Measurements from ENCODE around the gene HHATL. TPM values are rescaled to one million over a fixed set of nuclear protein-coding genes. Genes with fewer than 3 reads are reported as not detected.

HHATL gene
- total RNA-seq, 4 donors from 2014 or later: 0.62 to 1.3 TPM; not detected in 2

DNA sequence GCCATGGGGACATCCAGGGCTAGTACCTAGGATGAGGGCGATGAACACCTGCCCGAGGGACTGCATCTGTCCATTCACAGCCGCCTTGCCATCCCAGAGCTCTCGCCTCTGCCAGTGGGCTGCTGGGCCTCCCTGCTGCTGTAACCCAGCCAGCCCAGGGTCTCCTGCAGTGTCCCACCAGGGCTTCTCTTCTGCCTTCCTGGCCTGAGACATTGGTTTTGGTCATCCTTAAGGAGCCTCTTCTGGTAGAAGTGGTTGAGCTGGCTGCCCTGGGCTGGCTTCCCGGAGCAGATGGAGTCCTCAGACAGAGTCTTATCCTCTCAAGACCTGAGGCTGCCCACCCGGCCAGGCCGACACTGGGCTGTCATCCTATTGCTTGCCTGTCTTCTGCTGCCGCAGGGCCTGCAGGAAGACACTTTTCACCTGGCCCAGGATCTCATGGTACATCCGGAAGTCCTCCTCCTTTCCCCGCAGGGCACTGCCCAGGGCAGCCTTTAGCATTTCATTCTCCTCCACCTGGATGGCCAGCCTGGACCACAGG is 6.1 kb upstream of the HHATL start:
- Histone ChIP-seq H3K27me3 (no peaks in the 10 kb centered on the region), H3K9me3 (no peaks in the 10 kb centered on the region), H3K4me3 (no peak overlapping the region), H3K4me1 (no peaks in the 10 kb centered on the region), H3K36me3 (no peaks in the 10 kb centered on the region), H3K27ac (no peak overlapping the region)
- intact Hi-C loops (cut with DNase I; ENCODE audit: low total_unique reads): no loop called here
- TF ChIP-seq, protein P1, sequence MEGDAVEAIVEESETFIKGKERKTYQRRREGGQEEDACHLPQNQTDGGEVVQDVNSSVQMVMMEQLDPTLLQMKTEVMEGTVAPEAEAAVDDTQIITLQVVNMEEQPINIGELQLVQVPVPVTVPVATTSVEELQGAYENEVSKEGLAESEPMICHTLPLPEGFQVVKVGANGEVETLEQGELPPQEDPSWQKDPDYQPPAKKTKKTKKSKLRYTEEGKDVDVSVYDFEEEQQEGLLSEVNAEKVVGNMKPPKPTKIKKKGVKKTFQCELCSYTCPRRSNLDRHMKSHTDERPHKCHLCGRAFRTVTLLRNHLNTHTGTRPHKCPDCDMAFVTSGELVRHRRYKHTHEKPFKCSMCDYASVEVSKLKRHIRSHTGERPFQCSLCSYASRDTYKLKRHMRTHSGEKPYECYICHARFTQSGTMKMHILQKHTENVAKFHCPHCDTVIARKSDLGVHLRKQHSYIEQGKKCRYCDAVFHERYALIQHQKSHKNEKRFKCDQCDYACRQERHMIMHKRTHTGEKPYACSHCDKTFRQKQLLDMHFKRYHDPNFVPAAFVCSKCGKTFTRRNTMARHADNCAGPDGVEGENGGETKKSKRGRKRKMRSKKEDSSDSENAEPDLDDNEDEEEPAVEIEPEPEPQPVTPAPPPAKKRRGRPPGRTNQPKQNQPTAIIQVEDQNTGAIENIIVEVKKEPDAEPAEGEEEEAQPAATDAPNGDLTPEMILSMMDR (IDR thresholded peaks at IDR 0.05): no peak
- no peak for TF ChIP-seq POLR2A (IDR thresholded peaks at IDR 0.05)
- peak in 1 of 2 donors; percentile 9 for DNase-seq

DNA sequence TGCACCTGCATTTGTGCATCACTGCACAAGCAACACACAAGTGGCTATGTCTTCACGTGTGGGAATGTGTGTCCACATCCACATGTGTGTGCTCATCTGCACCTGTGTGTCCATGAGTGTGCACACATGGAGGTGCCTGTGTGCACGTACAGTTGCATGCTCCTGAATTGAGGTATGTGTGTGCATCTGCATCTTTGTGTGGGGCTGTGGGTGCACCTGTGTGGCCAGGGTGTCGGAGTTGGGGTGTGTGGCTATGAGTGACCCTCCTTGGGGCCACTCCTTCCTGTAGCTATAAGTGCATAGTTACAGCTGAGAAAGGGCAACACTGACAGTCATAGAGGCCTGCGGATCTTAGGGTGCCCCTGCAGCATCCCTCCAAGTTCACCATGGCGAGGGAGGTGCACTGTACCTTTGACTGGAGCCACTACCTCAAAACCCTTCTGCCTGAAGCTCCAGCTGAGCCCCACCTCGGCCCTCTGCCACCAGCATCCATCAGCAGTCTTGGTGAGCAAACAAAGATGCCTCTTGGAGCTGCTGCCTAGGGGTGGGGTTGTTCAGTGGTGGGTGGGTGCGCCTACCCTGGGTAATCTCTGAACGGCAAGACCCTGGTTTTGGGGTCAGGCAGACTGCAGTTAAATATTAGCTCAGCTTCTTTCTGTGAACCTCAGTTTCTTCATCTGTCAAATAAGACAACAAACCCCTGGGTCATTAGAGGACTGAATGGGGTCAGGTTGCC is 5.2 kb upstream of the HHATL start:
- Histone ChIP-seq H3K4me3 (no peak overlapping the region), H3K27ac (no peak overlapping the region), H3K27me3 (no peaks in the 10 kb centered on the region), H3K9me3 (no peaks in the 10 kb centered on the region), H3K4me1 (no peaks in the 10 kb centered on the region), H3K36me3 (no peaks in the 10 kb centered on the region)
- TF ChIP-seq, protein P1 (IDR thresholded peaks at IDR 0.05): no peak
- no peak for TF ChIP-seq POLR2A (IDR thresholded peaks at IDR 0.05)
- DNase-seq: peak in 1 of 2 donors; percentile 3
- intact Hi-C loops (cut with DNase I; ENCODE audit: low total_unique reads): no loop called here

DNA sequence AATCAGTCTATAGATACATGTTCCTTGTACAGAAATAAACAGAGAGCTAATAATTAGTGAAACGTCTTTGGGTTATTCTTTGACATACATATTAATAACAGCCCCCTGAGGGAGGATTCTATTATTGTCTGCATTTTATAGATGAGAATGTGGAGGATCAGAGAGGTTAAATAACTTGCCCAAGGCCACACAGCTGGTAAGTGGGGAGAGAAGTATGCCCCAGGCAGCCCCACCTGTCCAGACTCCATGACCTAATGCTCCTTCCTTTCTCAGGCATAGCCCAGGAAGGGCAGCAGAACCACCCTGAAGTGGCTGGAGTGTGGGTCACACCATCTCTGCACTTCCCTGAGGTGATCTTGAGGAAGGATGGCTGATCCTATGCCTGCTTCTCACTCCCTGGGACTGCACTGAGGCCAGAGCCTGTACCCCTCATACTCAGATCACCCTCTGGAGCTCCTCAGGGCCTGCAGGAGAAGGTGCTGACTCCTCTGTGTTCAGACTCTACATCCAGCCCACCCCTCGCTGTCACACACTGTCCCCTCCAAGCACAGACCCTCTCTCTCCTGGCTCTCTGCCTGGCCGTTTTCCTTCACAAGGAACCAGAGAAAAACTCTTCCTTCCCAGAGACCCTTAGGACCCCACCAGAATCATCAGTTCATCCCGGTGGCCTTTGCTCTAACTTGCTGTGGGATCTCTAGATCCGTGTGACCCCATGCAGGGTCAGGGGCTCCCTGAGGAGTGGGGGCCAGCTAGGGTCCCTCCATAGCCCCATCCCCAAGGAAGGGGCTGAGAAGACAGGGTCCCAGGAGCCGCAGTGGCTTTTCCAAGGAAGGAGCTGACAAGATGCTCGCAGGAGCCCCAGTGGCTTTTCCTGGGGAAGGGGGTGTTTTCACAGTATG is 4.4 kb upstream of the HHATL start:
- no peak for DNase-seq
- Histone ChIP-seq H3K36me3 (no peaks in the 10 kb centered on the region), H3K27ac (no peak overlapping the region), H3K4me3 (no peak overlapping the region), H3K27me3 (no peaks in the 10 kb centered on the region), H3K4me1 (no peaks in the 10 kb centered on the region), H3K9me3 (no peaks in the 10 kb centered on the region)
- intact Hi-C loops (cut with DNase I; ENCODE audit: low total_unique reads): no loop called here
- TF ChIP-seq, protein P1 (IDR thresholded peaks at IDR 0.05): no peak
- no peak for TF ChIP-seq POLR2A (IDR thresholded peaks at IDR 0.05)

DNA sequence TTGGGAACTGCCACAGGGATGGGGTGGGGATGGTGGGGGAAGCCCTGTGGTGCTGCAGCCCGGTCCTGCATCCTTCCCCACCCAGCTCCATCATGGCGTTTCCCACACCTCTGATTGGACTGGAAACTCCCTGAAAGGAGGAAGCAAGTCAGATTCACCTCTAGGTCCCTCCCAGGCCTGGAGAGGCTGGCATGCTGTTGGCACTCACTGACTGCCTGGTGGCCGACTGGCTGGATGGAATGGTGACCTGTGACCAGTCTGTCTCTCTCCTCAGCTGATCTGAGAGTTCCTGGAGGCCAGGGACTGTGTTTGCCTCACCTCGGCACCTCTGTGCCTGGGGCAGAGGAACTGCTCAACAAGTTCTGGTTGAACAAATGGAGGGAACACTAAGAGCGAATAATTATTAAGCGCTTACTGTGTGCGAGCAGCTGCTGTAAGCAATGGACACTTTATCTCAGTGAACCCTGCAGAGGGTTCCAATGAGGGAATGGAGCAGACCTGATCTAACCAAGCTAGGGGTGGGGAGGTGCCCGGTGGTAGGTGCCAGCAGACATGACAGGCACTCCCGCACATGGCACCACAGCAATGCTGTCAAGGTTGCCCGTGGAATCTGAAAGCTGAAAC is 3.5 kb upstream of the HHATL start:
- H3K4me3 ChIP-seq: no peak overlapping the region
- no peaks in the 10 kb centered on the region for H3K36me3 ChIP-seq
- DNase-seq: no peak
- H3K4me1 ChIP-seq: no peaks in the 10 kb centered on the region
- TF ChIP-seq, protein P1 (IDR thresholded peaks at IDR 0.05): no peak
- no peak for TF ChIP-seq POLR2A (IDR thresholded peaks at IDR 0.05)
- intact Hi-C loops (cut with DNase I; ENCODE audit: low total_unique reads): no loop called here
- no peak overlapping the region for H3K27ac ChIP-seq
- no peaks in the 10 kb centered on the region for H3K27me3 ChIP-seq
- H3K9me3 ChIP-seq: no peaks in the 10 kb centered on the region

All from uterus (tissue), 4 donors.